IPS-NIHi7 (cell line): ENCODE data around the gene QSOX1.

Experiments
- DNase-seq: peaks from one replicate; pipeline ENCODE4 v3.0.0; 2012; ENCODE audit warnings: mixed read lengths; ENCODE audit errors: extremely low spot score

QSOX1 gene

GRCh38 chr1:180234369-180235076 lies 79.9 kb downstream of the QSOX1 start:
- peak; percentile 44 for DNase-seq

- DNase-seq = no peak
Observed at GRCh38 chr1:180235077-180235501, 80.4 kb downstream of the QSOX1 start.

- DNase-seq = no peak
Observed at GRCh38 chr1:180235502-180236239, 81.0 kb downstream of the QSOX1 start.

- DNase-seq = no peak
Observed at GRCh38 chr1:180236698-180237509, 82.2 kb downstream of the QSOX1 start.

GRCh38 chr1:180237869-180238476 lies 83.3 kb downstream of the QSOX1 start:
- DNase-seq = no peak

- DNase-seq = no peak
Observed at GRCh38 chr1:180238675-180239074, 84.0 kb downstream of the QSOX1 start.

GRCh38 chr1:180239145-180240096 lies 84.8 kb downstream of the QSOX1 start:
- no peak for DNase-seq

- no peak for DNase-seq
Observed at GRCh38 chr1:180241716-180242544, 87.3 kb downstream of the QSOX1 start.

- no peak for DNase-seq
Observed at GRCh38 chr1:180243517-180244221, 89.0 kb downstream of the QSOX1 start.

- no peak for DNase-seq
Observed at GRCh38 chr1:180244840-180245239, 90.2 kb downstream of the QSOX1 start.

- DNase-seq = no peak
Observed at GRCh38 chr1:180246579-180246978, 91.9 kb downstream of the QSOX1 start.

GRCh38 chr1:180247061-180247460 lies 92.4 kb downstream of the QSOX1 start:
- DNase-seq = no peak

GRCh38 chr1:180247580-180247979 lies 92.9 kb downstream of the QSOX1 start:
- no peak for DNase-seq

GRCh38 chr1:180248176-180248575 lies 93.5 kb downstream of the QSOX1 start:
- DNase-seq = no peak

- peak; percentile 77 for DNase-seq
Observed at GRCh38 chr1:180248731-180249681, 94.3 kb downstream of the QSOX1 start.

GRCh38 chr1:180249725-180250498 lies 95.2 kb downstream of the QSOX1 start:
- DNase-seq = no peak

GRCh38 chr1:180250499-180250770 lies 95.8 kb downstream of the QSOX1 start:
- DNase-seq = no peak
